HG03159 (cell line): ENCODE results near the gene ZFYVE28.
"Not testable (repeated sequence)": the region's sequence is repeated elsewhere in the genome, so short reads cannot be mapped to it uniquely, and the experiment has no call there.

ENCODE experiments used
- ATAC-seq: cut with Tn5 transposase; IDR thresholded peaks from one replicate; pipeline ENCODE4 v1.9.1; 2021; ENCODE audit warnings: mild to moderate bottlenecking, moderate library complexity; ENCODE audit not compliant: unreplicated experiment

ZFYVE28 gene

GRCh38 chr4:2393353-2394270 is 24.8 kb downstream of the ZFYVE28 start:
- ATAC-seq: no peak

GRCh38 chr4:2390784-2391421 is 27.5 kb downstream of the ZFYVE28 start:
- ATAC-seq: no peak

- ATAC-seq: no peak
Measured at GRCh38 chr4:2390146-2390545, 28.3 kb downstream of the ZFYVE28 start.

DNA sequence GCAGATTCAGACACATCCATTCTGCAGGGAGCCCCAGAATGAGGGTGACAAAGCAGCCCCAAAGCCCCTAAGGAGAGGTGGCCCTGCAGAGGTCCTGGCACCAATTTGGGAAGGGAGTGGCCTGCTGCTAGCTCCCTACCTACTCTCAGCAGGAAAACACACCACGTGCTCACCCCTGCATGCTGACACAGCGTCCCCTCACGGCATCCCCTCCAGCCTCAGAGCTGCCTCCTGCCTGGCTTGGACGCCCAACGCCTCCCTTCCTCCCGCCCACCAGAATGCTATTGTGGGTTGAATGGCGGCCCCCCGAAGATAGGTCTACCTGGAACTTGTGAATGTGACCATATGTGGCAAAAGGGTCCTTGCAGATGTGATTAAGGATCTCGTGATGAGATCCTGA is 28.8 kb downstream of the ZFYVE28 start:
- ATAC-seq: no peak

- no peak for ATAC-seq
Measured at GRCh38 chr4:2388429-2389182, 29.8 kb downstream of the ZFYVE28 start.

DNA sequence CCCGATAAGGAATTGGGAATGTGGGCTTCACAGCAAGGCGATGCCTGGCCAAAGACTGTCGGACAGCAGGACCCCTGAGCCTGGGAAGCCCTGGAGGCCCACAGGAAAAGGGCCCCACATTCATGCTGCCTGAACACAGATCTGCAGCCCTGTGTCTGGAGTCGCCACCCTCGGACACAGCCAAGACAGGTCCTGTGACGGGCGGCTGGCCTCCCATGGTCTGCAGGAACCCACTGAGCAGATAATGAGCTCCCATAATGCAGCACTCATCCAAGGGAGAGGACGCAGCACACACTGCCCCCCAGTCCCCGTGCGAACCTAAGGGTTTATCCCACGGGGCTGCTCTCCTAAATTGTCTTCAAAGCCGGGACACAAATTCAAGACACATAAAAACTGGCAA is 30.6 kb downstream of the ZFYVE28 start:
- ATAC-seq: no peak

DNA sequence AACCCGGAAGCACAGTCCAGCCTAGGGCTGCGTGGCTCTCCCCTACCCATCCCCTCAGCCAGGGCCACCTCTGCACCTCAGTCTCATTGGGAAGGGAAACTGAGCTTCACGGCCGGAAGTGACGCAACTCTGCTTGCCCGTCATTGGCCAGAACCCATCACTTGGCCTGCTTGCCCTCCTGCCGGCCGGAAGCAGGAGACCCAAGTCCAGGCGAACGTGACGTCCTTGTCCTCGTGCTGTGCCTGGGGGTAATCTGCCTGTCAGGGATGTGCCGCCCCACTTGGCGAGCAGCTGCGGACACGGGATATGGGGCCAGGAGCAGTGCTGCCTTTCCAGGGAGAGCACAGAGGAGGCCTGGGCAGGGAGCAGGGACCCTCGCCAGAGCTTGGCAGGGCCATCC is 31.2 kb downstream of the ZFYVE28 start:
- no peak for ATAC-seq

GRCh38 chr4:2386717-2387116 is 31.7 kb downstream of the ZFYVE28 start:
- ATAC-seq: no peak

DNA sequence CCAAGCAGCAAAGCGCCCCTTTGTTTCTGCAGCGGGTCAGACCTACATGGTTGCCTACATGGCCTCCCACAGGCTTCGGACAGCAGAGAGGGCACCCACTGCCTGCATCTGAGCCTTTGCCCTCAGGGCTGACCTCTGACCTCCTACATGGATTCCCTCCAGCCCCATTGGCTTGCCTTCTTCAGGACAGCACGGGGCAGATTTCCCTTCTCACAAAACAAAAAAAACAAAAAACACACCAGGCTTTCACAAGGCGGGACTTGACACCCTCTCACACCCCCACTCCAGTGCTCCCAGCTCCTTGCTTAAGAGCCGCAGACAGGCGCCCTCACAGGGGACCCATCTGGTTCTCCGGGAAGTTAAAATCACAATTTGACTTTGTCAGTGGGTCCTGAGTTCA is 32.9 kb downstream of the ZFYVE28 start:
- no peak for ATAC-seq

- no peak for ATAC-seq
Measured at GRCh38 chr4:2384245-2384644, 34.2 kb downstream of the ZFYVE28 start.

GRCh38 chr4:2383760-2384159 is 34.7 kb downstream of the ZFYVE28 start:
- ATAC-seq: no peak

DNA sequence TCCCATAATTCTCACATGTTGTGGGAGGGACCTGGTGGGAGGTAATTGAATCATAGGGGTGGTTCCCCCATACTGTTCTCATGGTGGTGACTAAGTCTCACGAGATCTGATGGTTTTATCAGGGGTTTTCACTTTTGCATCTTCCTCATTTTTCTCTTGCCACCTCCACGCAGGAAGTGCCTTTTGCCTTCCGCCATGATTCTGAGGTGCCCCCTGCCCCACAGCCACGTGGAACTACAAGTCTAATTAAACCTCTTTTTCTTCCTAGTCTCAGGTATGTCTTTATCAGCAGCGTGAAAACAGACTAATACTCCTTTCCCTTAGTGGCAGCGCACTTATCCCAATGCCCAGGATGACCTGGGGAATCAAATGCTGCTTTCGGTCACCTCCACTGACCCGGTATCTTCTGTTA is 35.2 kb downstream of the ZFYVE28 start:
- not testable (repeated sequence) for ATAC-seq

GRCh38 chr4:2382769-2383202 is 35.7 kb downstream of the ZFYVE28 start:
- not testable (repeated sequence) for ATAC-seq

- not testable (repeated sequence) for ATAC-seq
Measured at GRCh38 chr4:2380589-2380988, 37.9 kb downstream of the ZFYVE28 start.

DNA sequence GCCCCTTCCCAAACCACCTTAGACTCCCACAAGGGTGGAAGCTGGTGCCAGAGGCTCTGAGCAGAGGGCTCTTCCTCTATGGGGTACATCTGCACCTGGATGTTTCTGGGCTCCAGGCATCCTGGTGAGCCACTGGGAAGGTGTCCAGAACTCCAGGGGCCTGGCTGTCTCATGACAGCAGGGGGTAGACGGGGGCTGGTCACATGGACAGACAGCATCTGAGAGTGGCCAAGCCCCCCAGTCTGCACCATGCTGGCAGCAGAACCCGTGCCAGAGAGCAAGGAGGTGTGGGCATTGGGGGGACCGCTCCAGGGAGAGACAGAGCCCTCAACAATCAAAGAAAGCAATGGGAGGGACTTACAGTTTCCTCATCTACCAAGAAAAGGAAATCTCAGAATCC is 39.5 kb downstream of the ZFYVE28 start:
- no peak for ATAC-seq

GRCh38 chr4:2378401-2378800 is 40.0 kb downstream of the ZFYVE28 start:
- ATAC-seq: no peak

GRCh38 chr4:2377241-2377640 is 41.2 kb downstream of the ZFYVE28 start:
- no peak for ATAC-seq

DNA sequence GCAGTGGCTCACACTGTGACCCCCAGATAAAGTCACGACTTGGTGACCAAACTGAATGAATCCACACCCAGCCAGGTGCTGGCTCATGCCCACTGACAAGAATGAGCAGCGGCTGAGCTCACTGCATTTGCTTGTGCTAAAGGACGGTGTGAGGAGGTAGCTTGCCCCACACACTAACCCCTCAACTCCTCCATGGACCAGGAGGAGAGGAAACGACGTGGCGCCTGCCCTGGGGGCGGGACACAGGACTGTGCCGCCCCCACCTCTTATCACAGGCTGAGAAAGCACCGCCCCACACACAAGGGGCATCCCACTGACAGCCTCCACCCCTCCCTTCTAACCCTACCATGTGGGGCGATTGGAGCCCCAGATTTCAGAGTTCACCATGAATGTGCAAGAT is 43.0 kb downstream of the ZFYVE28 start:
- ATAC-seq: no peak

DNA sequence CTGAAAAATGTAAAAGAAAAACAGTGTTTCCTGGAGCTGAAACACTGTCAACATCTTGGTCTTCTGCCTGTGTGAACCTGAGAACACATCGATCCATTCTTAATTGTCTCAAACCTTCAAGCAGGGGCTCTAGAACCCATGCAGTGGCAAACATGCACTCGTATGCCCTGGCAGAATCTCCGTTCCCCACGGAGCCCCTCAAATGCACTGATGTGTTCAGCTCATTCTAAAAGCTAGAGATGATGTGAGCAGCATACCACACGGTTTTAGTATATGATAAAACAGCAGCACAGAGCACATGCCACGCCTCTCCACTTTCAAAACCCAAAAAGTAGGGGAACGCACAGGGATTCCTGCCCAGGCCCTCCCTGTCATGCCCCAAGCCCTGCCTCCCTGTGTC is 44.9 kb downstream of the ZFYVE28 start:
- no peak for ATAC-seq

DNA sequence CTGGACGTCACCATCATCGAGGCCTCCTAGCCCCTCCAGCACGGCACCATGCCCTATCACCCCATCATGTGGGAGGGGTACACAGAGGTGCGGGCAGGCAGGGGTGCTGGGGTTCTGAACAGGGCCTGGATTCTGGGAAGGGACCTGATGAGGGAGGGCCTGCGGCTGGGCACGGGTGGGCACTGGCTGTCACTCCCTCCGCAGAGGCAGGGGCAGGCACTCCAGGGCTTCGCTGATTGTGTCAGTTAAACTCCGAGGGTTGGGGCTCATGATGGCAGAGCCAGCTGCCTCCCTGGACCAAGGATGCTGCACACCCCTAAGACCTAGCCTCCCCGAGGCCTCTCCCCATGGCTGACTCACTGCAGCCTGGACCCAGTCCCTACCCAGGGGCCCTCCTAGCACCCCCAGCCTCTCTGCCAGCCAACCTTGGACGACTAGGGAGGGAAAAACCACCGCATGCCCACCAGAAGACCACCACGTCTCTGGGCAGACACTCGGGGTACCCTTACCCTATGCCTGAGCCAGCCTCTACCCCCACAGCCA is 45.9 kb downstream of the ZFYVE28 start:
- no peak for ATAC-seq

- ATAC-seq: no peak
Measured at GRCh38 chr4:2371765-2372487, 46.5 kb downstream of the ZFYVE28 start.
